ENCODE data around the gene MYRF. TPM values are rescaled to one million over a fixed set of nuclear protein-coding genes. Genes with fewer than 3 reads are reported as not detected.

The MYRF gene
- total and polyA plus RNA-seq, 2 of the 13 experiments (the other 11 are each of a cell fraction or from before 2014, with no cell fraction given), result 10.2 to 25.9 TPM

- TF ChIP-seq ERF (CRISPR knock-in tag; IDR thresholded peaks at IDR 0.05), result no peak
These were observed 58.3 kb downstream of the MYRF start (continued) for GRCh38 chr11:61810671-61811175.

GRCh38 chr11:61811831-61812230 lies 59.4 kb downstream of the MYRF start:
- Histone ChIP-seq H3K9me3 (ENCODE audit: low read length) (no peaks in the 10 kb centered on the region), H3K27ac (ENCODE audit: extremely low read length, insufficient read depth, low read length) (no peak overlapping the region), H3K79me2 (ENCODE audit: insufficient read depth, low read length) (peaks cover 22% of the 10 kb centered on the region), H2AFZ (ENCODE audit: low read length) (no peak overlapping the region), H4K20me1 (ENCODE audit: insufficient read depth, low read length) (no peaks in the 10 kb centered on the region), H3K36me3 (replicated peaks in 1 of 2; ENCODE audit: control insufficient read depth in 1 of 2, insufficient read depth in 2 of 2, low read length in 2 of 2) (peaks cover 22 to 64% of the 10 kb centered on the region in 2 experiments), H3K4me1 (ENCODE audit: insufficient read depth, low read length) (peaks cover 19% of the 10 kb centered on the region), H3K9ac (ENCODE audit: insufficient read depth, low read depth, low read length) (no peak overlapping the region), H3K4me2 (ENCODE audit: low read depth, low read length) (no peak overlapping the region), H3K27me3 (ENCODE audit: control insufficient read depth in 1 of 2, insufficient read depth in 2 of 2, low read length in 2 of 2) (no peaks in the 10 kb centered on the region; a peak in 1 of 5 replicates), H3K4me3 (replicated peaks in 1 of 3; ENCODE audit: insufficient read depth in 1 of 3, low read depth in 2 of 3, low read length in 3 of 3) (no peak overlapping the region)
- intact Hi-C loops (cut with micrococcal nuclease; ENCODE audit: unreplicated experiment), result no loop called here
- ATAC-seq, result no peak
- no peak for DNase-seq (ENCODE audit: low spot score)
- no peak for FAIRE-seq
- POLR2A ChIA-PET, result no interaction called here
- WGBS (ENCODE audit: low lambda C conversion rate), result over 99% methylated on average over 5 of the region's 5 CpGs
- no TSS peak for BruUV-seq (replicated peaks)
- no peak for TF ChIP-seq SNAPC5 (CRISPR knock-in tag; IDR thresholded peaks at IDR 0.05; ENCODE audit: borderline replicate concordance)
- no peak for TF ChIP-seq ZBTB1 (CRISPR knock-in tag; IDR thresholded peaks at IDR 0.05; ENCODE audit: borderline replicate concordance)
- TF ChIP-seq TEAD3 (CRISPR knock-in tag; optimal IDR thresholded peaks at IDR 0.05; ENCODE audit: borderline replicate concordance), result no peak
- TF ChIP-seq ZNF143 (CRISPR knock-in tag; IDR thresholded peaks at IDR 0.05), result no peak
- TF ChIP-seq SMYD3 (CRISPR knock-in tag; IDR thresholded peaks at IDR 0.05), result no peak
- TF ChIP-seq HIC2 (CRISPR knock-in tag; IDR thresholded peaks at IDR 0.05; ENCODE audit: low read depth), result no peak
- no peak for TF ChIP-seq JUN (CRISPR knock-in tag; IDR thresholded peaks at IDR 0.05)
- no peak for TF ChIP-seq ZNF337 (CRISPR knock-in tag; IDR thresholded peaks at IDR 0.05; ENCODE audit: borderline replicate concordance, low read depth)
- TF ChIP-seq RBM22 (optimal IDR thresholded peaks at IDR 0.05; ENCODE audit: low read length), result peak; percentile 17
- in situ Hi-C loops (cut with HindIII; ENCODE audit: extremely low pct_ligation_motif_present, low pct_unique_long_range_greater_than_20kb), result no loop called here
- CTCF ChIA-PET (ENCODE audit: low intra/inter-chr PET ratio, low total read pairs), result no interaction called here

Measured in HepG2 (cell line).